GM23338 (cell line): ENCODE results near the gene CLDN6. TPM values are rescaled to one million over a fixed set of nuclear protein-coding genes. Genes with fewer than 3 reads are reported as not detected.

ENCODE experiments used
- ATAC-seq: fragments of 200-7000 bp; cut with Tn5 transposase; 3 replicates; pipeline ENCODE4 v1.9.1; 2020
- DNase-seq: peaks from one replicate; pipeline ENCODE4 v3.0.0-alpha.2; 2015; ENCODE audit warnings: low spot score
- H2AFZ ChIP-seq: fragments of 200-600 bp; sonication (generic); 2 replicates; pipeline ENCODE4 v1.8.0; 2016; ENCODE audit warnings: antibody characterized with exemption, mild to moderate bottlenecking, moderate library complexity
- H3F3A ChIP-seq: fragments of 200-600 bp; sonication (generic); replicated peaks from 2 replicates; pipeline ENCODE4 v1.8.0; 2017; ENCODE audit warnings: antibody characterized with exemption, mixed run types, low read depth
- H3K27ac ChIP-seq: fragments of 200-600 bp; sonication (generic); 2 replicates; pipeline ENCODE4 v1.6.1; 2016; ENCODE audit warnings: low read depth
- H3K27me3 ChIP-seq: fragments of 200-600 bp; sonication (generic); 2 replicates; pipeline ENCODE4 v1.8.0; 2016; ENCODE audit warnings: mild to moderate bottlenecking, mixed run types, moderate library complexity; ENCODE audit not compliant: insufficient read depth
- H3K36me3 ChIP-seq: fragments of 200-600 bp; sonication (generic); 2 replicates; pipeline ENCODE4 v1.8.0; 2016; ENCODE audit warnings: mild to moderate bottlenecking; ENCODE audit not compliant: insufficient read depth
- H3K4me1 ChIP-seq: fragments of 200-600 bp; sonication (generic); 2 replicates; pipeline ENCODE4 v1.8.0; 2016; ENCODE audit warnings: mild to moderate bottlenecking, moderate library complexity; ENCODE audit not compliant: insufficient read depth
- H3K4me2 ChIP-seq: fragments of 200-600 bp; sonication (generic); 2 replicates; pipeline ENCODE4 v1.7.1; 2017; ENCODE audit warnings: mixed run types
- H3K4me3 ChIP-seq: fragments of 200-600 bp; sonication (generic); 2 replicates; pipeline ENCODE4 v1.6.1; 2016; ENCODE audit warnings: mixed run types
- H3K79me2 ChIP-seq: fragments of 200-600 bp; sonication (generic); replicated peaks from 2 replicates; pipeline ENCODE4 v1.8.0; 2017; ENCODE audit warnings: mild to moderate bottlenecking; ENCODE audit not compliant: insufficient read depth
- H3K9me2 ChIP-seq: fragments of 200-600 bp; sonication (generic); 2 replicates; pipeline ENCODE4 v1.8.0; 2017; ENCODE audit not compliant: insufficient read depth
- H4K20me1 ChIP-seq: fragments of 200-600 bp; sonication (generic); replicated peaks from 2 replicates; pipeline ENCODE4 v1.8.0; 2017; ENCODE audit warnings: mild to moderate bottlenecking; ENCODE audit not compliant: insufficient read depth
- H3K27ac Mint-ChIP-seq: 2 replicates; pipeline ENCODE4 v1.8.0; 2020; ENCODE audit warnings: inconsistent platforms, mild to moderate bottlenecking, moderate library complexity, mixed read lengths
- H3K27me3 Mint-ChIP-seq: 3 replicates; pipeline ENCODE4 v1.8.0; 2022; ENCODE audit warnings: low read depth, mild to moderate bottlenecking, moderate library complexity, mixed read lengths, inconsistent platforms; ENCODE audit not compliant: insufficient read depth, poor library complexity
- H3K36me3 Mint-ChIP-seq: 3 replicates; pipeline ENCODE4 v1.8.0; 2021; ENCODE audit warnings: low read depth, mild to moderate bottlenecking, inconsistent platforms, moderate library complexity, mixed read lengths
- H3K4me1 Mint-ChIP-seq: 3 replicates; pipeline ENCODE4 v1.8.0; 2020; ENCODE audit warnings: mild to moderate bottlenecking, inconsistent platforms, mixed read lengths
- H3K4me3 Mint-ChIP-seq: 3 replicates; pipeline ENCODE4 v1.8.0; 2021; ENCODE audit warnings: moderate library complexity, mild to moderate bottlenecking, inconsistent platforms, mixed read lengths
- H3K9me3 Mint-ChIP-seq: 3 replicates; pipeline ENCODE4 v1.8.0; 2020; ENCODE audit warnings: moderate library complexity, mild to moderate bottlenecking, inconsistent platforms, mixed read lengths
- CTCF ChIP-seq, 2 experiments: fragments of 200-600 bp in 1 of 2; sonication (generic) in 1 of 2; conservative IDR thresholded peaks; 2 replicates each; pipeline versions ENCODE4 v1.5.1 to v1.6.1; 2016 to 2017; ENCODE audit warnings: antibody characterized with exemption in 2 of 2, low read depth in 2 of 2, mild to moderate bottlenecking in 2 of 2, moderate library complexity in 1 of 2
- ETS1 ChIP-seq: IDR thresholded peaks from 2 replicates; pipeline ENCODE4 v1.6.1; 2016; ENCODE audit warnings: antibody characterized with exemption
- EZH2 ChIP-seq: fragments of 200-600 bp; sonication (generic); IDR thresholded peaks from one replicate; pipeline ENCODE4 v1.8.0; 2017; ENCODE audit warnings: antibody characterized with exemption, mild to moderate bottlenecking, low read depth; ENCODE audit not compliant: unreplicated experiment
- JUNB ChIP-seq: IDR thresholded peaks from one replicate; pipeline ENCODE4 v1.6.1; 2016; ENCODE audit warnings: antibody characterized with exemption; ENCODE audit not compliant: unreplicated experiment
- POLR2AphosphoS5 ChIP-seq: IDR thresholded peaks from 2 replicates; pipeline ENCODE4 v1.6.1; 2016; ENCODE audit warnings: antibody characterized with exemption, low read depth
- ZNF462 ChIP-seq: fragments of 250-450 bp; sonication (Bioruptor Pico); IDR thresholded peaks from 2 replicates; pipeline ENCODE4 v1.5.0; 2020; ENCODE audit warnings: mild to moderate bottlenecking, moderate library complexity
- polyA plus RNA-seq: library from polyadenylated mRNA; unstranded; fragments of >200 nt; fragmentation: Nextera tagmentation; extraction: Ambion mirVana; gene quantifications from 2 replicates; pipeline ENCODE4 v1.2.1, GENCODE V29; 2016
- total RNA-seq: library from RNA; depleted of rRNA; stranded (reverse); fragments of >200 nt; shearing (Covaris generic); gene quantifications from 2 replicates; pipeline ENCODE4 v1.2.3, GENCODE V29; 2014

Gene CLDN6
- total and polyA plus RNA-seq, 2 experiments from 2014 or later = 537 to 1,028 TPM

GRCh38 chr16:2999929-3000328 is 18.1 kb downstream of the CLDN6 start:
- Histone ChIP-seq H4K20me1 (no peaks in the 10 kb centered on the region), H3K27ac (no peak overlapping the region), H3F3A (no peaks in the 10 kb centered on the region; the same call in 1 of the 2 replicates), H2AFZ (no peak overlapping the region), H3K79me2 (no peaks in the 10 kb centered on the region), H3K9me2 (no peaks in the 10 kb centered on the region), H3K36me3 (no peaks in the 10 kb centered on the region), H3K27me3 (no peaks in the 10 kb centered on the region), H3K4me1 (peaks cover 5% of the 10 kb centered on the region; the same call in 1 of the 2 replicates), H3K4me2 (no peak overlapping the region), H3K4me3 (no peak overlapping the region)
- Mint-ChIP-seq H3K27ac (no peak overlapping the region), H3K9me3 (no peaks in the 10 kb centered on the region), H3K4me3 (no peak overlapping the region; the same call in 2 of the 3 replicates), H3K36me3 (peaks cover 4% of the 10 kb centered on the region; the same call in 1 of the 3 replicates), H3K27me3 (peaks cover 3% of the 10 kb centered on the region), H3K4me1 (peaks cover 12% of the 10 kb centered on the region; the same call in 2 of the 3 replicates)
- DNase-seq = no peak
- no peak for TF ChIP-seq POLR2AphosphoS5
- TF ChIP-seq JUNB = no peak
- no peak for TF ChIP-seq ETS1
- no peak for TF ChIP-seq ZNF462 (CRISPR knock-in tag)
- no peak for TF ChIP-seq EZH2
- no peak for TF ChIP-seq CTCF (conservative IDR thresholded peaks at IDR 0.05; ENCODE audit: low read depth in 2 of 2)
- ATAC-seq = no peak
